HepG2 (cell line): Measurements from ENCODE around the gene DLEC1. TPM values are rescaled to one million over a fixed set of nuclear protein-coding genes. Genes with fewer than 3 reads are reported as not detected.

Source experiments
- DNMT1 ChIP-seq: sonication (generic); formaldehyde crosslinking; IDR thresholded peaks from 2 replicates; pipeline ENCODE4 v1.5.1; 2020; ENCODE audit warnings: mild to moderate bottlenecking, missing genetic modification reagents
- DNMT3B ChIP-seq: conservative IDR thresholded peaks from 2 replicates; pipeline ENCODE4 v1.6.1; 2016; ENCODE audit warnings: missing biosample characterization, control low read depth
- MZF1 ChIP-seq: sonication (generic); formaldehyde crosslinking; IDR thresholded peaks from 2 replicates; pipeline ENCODE4 v1.8.1; 2023; ENCODE audit warnings: mild to moderate bottlenecking, missing genetic modification reagents, borderline replicate concordance
- RAD21 ChIP-seq: fragments of 450-650 bp; formaldehyde crosslinking; IDR thresholded peaks from 2 replicates; pipeline ENCODE4 v1.5.0; 2020; ENCODE audit warnings: mild to moderate bottlenecking
- RARG ChIP-seq: sonication (generic); formaldehyde crosslinking; IDR thresholded peaks from 2 replicates; pipeline ENCODE4 v1.4.0; 2020; ENCODE audit warnings: low read depth, mild to moderate bottlenecking, missing genetic modification reagents
- ZFP82 ChIP-seq: sonication (generic); formaldehyde crosslinking; IDR thresholded peaks from 2 replicates; pipeline ENCODE4 v1.5.1; 2020; ENCODE audit warnings: mild to moderate bottlenecking, missing genetic modification reagents, borderline replicate concordance
- ZFX ChIP-seq: sonication (generic); formaldehyde crosslinking; IDR thresholded peaks from 2 replicates; pipeline ENCODE4 v1.4.0; 2020; ENCODE audit warnings: mild to moderate bottlenecking, low read depth, missing genetic modification reagents, moderate library complexity
- ZNF282 ChIP-seq: fragments of 450-650 bp; IDR thresholded peaks from 2 replicates; pipeline ENCODE4 v1.6.1; 2018; ENCODE audit not compliant: partially characterized antibody
- ZNF354B ChIP-seq: sonication (generic); formaldehyde crosslinking; IDR thresholded peaks from 2 replicates; pipeline ENCODE4 v1.8.0; 2022; ENCODE audit warnings: mild to moderate bottlenecking, missing genetic modification reagents
- ZNF615 ChIP-seq: sonication (generic); formaldehyde crosslinking; IDR thresholded peaks from 2 replicates; pipeline ENCODE4 v1.5.0; 2020; ENCODE audit warnings: mild to moderate bottlenecking, missing genetic modification reagents, borderline replicate concordance
- ZNF670 ChIP-seq: sonication (generic); formaldehyde crosslinking; IDR thresholded peaks from 2 replicates; pipeline ENCODE4 v1.8.0; 2022; ENCODE audit warnings: mild to moderate bottlenecking, missing genetic modification reagents, borderline replicate concordance
- ZNF775 ChIP-seq: sonication (generic); formaldehyde crosslinking; IDR thresholded peaks from 2 replicates; pipeline ENCODE4 v1.4.0; 2020; ENCODE audit warnings: missing genetic modification reagents, mild to moderate bottlenecking, moderate library complexity, borderline replicate concordance
- ZNF782 ChIP-seq: sonication (generic); formaldehyde crosslinking; IDR thresholded peaks from 2 replicates; pipeline ENCODE4 v1.4.0; 2020; ENCODE audit warnings: missing genetic modification reagents, mild to moderate bottlenecking, borderline replicate concordance
- polyA plus RNA-seq, 8 experiments: library from polyadenylated mRNA; depleted of rRNA in 3 of 8; stranded (reverse) in 7 of 8; unstranded in 1 of 8; fragments of >200 nt; fragmentation: Illumina TruSeq in 4 of 8; extraction: Trizol in 4 of 8; gene quantifications; 2 replicates each; pipeline versions ENCODE4 v1.2.1 to v1.2.3, GENCODE V29; 2011 to 2016; ENCODE audit warnings: low read depth in 4 of 8, missing spikeins in 1 of 8, mixed read lengths in 1 of 8; ENCODE audit not compliant: insufficient read depth in 1 of 8
- total RNA-seq, 5 experiments: library from RNA; depleted of rRNA; stranded (reverse); fragments of >200 nt; fragmentation: Illumina TruSeq; extraction: Trizol; gene quantifications; 2 replicates each; pipeline ENCODE4 v1.2.3, GENCODE V29; 2016; ENCODE audit warnings: low read depth in 1 of 5
- TF ChIP-seq, protein P1 (sequence below): sonication (generic); formaldehyde crosslinking; IDR thresholded peaks from 2 replicates; pipeline ENCODE4 v1.4.0; 2020; ENCODE audit warnings: missing genetic modification reagents, borderline replicate concordance
- TF ChIP-seq, protein P2 (sequence below): sonication (generic); formaldehyde crosslinking; IDR thresholded peaks from 2 replicates; pipeline ENCODE4 v1.4.0; 2020; ENCODE audit warnings: missing genetic modification reagents
- TF ChIP-seq, protein P3 (sequence below): sonication (generic); formaldehyde crosslinking; IDR thresholded peaks from 2 replicates; pipeline ENCODE4 v1.4.0; 2020; ENCODE audit warnings: missing genetic modification reagents
- TF ChIP-seq, protein P4 (sequence below): IDR thresholded peaks from 2 replicates; pipeline ENCODE4 v1.6.1; 2016; ENCODE audit warnings: low read depth, missing genetic modification reagents, missing compliant biosample characterization

The DLEC1 gene
- total and polyA plus RNA-seq, 2 of the 13 experiments (the other 11 are each of a cell fraction or from before 2014, with no cell fraction given) = 0.09 TPM; not detected in 1

- TF ChIP-seq, protein P1, sequence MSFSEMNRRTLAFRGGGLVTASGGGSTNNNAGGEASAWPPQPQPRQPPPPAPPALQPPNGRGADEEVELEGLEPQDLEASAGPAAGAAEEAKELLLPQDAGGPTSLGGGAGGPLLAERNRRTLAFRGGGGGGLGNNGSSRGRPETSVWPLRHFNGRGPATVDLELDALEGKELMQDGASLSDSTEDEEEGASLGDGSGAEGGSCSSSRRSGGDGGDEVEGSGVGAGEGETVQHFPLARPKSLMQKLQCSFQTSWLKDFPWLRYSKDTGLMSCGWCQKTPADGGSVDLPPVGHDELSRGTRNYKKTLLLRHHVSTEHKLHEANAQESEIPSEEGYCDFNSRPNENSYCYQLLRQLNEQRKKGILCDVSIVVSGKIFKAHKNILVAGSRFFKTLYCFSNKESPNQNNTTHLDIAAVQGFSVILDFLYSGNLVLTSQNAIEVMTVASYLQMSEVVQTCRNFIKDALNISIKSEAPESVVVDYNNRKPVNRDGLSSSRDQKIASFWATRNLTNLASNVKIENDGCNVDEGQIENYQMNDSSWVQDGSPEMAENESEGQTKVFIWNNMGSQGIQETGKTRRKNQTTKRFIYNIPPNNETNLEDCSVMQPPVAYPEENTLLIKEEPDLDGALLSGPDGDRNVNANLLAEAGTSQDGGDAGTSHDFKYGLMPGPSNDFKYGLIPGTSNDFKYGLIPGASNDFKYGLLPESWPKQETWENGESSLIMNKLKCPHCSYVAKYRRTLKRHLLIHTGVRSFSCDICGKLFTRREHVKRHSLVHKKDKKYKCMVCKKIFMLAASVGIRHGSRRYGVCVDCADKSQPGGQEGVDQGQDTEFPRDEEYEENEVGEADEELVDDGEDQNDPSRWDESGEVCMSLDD = no peak
- TF ChIP-seq RAD21 (peak; percentile 94), ZNF282 (no peak), ZNF354B (no peak), DNMT3B (CRISPR knock-in tag) (no peak), ZNF615 (CRISPR knock-in tag) (no peak), ZNF775 (no peak), RARG (CRISPR knock-in tag) (no peak), ZFX (peak; percentile 26; the same call in 1 of the 2 replicates), ZFP82 (CRISPR knock-in tag) (no peak), ZNF782 (CRISPR knock-in tag) (no peak), MZF1 (no peak), ZNF670 (CRISPR knock-in tag) (no peak), DNMT1 (CRISPR knock-in tag) (no peak)
- TF ChIP-seq, protein P2, sequence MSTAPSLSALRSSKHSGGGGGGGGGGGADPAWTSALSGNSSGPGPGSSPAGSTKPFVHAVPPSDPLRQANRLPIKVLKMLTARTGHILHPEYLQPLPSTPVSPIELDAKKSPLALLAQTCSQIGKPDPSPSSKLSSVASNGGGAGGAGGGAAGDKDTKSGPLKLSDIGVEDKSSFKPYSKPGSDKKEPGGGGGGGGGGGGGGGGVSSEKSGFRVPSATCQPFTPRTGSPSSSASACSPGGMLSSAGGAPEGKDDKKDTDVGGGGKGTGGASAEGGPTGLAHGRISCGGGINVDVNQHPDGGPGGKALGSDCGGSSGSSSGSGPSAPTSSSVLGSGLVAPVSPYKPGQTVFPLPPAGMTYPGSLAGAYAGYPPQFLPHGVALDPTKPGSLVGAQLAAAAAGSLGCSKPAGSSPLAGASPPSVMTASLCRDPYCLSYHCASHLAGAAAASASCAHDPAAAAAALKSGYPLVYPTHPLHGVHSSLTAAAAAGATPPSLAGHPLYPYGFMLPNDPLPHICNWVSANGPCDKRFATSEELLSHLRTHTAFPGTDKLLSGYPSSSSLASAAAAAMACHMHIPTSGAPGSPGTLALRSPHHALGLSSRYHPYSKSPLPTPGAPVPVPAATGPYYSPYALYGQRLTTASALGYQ (CRISPR knock-in tag) = no peak
- TF ChIP-seq, protein P3, sequence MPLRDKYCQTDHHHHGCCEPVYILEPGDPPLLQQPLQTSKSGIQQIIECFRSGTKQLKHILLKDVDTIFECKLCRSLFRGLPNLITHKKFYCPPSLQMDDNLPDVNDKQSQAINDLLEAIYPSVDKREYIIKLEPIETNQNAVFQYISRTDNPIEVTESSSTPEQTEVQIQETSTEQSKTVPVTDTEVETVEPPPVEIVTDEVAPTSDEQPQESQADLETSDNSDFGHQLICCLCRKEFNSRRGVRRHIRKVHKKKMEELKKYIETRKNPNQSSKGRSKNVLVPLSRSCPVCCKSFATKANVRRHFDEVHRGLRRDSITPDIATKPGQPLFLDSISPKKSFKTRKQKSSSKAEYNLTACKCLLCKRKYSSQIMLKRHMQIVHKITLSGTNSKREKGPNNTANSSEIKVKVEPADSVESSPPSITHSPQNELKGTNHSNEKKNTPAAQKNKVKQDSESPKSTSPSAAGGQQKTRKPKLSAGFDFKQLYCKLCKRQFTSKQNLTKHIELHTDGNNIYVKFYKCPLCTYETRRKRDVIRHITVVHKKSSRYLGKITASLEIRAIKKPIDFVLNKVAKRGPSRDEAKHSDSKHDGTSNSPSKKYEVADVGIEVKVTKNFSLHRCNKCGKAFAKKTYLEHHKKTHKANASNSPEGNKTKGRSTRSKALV (CRISPR knock-in tag) = no peak
- TF ChIP-seq, protein P4, sequence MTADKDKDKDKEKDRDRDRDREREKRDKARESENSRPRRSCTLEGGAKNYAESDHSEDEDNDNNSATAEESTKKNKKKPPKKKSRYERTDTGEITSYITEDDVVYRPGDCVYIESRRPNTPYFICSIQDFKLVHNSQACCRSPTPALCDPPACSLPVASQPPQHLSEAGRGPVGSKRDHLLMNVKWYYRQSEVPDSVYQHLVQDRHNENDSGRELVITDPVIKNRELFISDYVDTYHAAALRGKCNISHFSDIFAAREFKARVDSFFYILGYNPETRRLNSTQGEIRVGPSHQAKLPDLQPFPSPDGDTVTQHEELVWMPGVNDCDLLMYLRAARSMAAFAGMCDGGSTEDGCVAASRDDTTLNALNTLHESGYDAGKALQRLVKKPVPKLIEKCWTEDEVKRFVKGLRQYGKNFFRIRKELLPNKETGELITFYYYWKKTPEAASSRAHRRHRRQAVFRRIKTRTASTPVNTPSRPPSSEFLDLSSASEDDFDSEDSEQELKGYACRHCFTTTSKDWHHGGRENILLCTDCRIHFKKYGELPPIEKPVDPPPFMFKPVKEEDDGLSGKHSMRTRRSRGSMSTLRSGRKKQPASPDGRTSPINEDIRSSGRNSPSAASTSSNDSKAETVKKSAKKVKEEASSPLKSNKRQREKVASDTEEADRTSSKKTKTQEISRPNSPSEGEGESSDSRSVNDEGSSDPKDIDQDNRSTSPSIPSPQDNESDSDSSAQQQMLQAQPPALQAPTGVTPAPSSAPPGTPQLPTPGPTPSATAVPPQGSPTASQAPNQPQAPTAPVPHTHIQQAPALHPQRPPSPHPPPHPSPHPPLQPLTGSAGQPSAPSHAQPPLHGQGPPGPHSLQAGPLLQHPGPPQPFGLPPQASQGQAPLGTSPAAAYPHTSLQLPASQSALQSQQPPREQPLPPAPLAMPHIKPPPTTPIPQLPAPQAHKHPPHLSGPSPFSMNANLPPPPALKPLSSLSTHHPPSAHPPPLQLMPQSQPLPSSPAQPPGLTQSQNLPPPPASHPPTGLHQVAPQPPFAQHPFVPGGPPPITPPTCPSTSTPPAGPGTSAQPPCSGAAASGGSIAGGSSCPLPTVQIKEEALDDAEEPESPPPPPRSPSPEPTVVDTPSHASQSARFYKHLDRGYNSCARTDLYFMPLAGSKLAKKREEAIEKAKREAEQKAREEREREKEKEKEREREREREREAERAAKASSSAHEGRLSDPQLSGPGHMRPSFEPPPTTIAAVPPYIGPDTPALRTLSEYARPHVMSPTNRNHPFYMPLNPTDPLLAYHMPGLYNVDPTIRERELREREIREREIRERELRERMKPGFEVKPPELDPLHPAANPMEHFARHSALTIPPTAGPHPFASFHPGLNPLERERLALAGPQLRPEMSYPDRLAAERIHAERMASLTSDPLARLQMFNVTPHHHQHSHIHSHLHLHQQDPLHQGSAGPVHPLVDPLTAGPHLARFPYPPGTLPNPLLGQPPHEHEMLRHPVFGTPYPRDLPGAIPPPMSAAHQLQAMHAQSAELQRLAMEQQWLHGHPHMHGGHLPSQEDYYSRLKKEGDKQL (CRISPR knock-in tag) = no peak
Measured at GRCh38 chr3:38117748-38118420, 78.9 kb downstream of the DLEC1 start (continued).
